NCI-H774 (cell line): ENCODE data around the gene PDLIM7.

Experiments
- DNase-seq: peaks from one replicate; lab custom pipeline; 2025; lab: John Stamatoyannopoulos, UW

The PDLIM7 gene

DNA sequence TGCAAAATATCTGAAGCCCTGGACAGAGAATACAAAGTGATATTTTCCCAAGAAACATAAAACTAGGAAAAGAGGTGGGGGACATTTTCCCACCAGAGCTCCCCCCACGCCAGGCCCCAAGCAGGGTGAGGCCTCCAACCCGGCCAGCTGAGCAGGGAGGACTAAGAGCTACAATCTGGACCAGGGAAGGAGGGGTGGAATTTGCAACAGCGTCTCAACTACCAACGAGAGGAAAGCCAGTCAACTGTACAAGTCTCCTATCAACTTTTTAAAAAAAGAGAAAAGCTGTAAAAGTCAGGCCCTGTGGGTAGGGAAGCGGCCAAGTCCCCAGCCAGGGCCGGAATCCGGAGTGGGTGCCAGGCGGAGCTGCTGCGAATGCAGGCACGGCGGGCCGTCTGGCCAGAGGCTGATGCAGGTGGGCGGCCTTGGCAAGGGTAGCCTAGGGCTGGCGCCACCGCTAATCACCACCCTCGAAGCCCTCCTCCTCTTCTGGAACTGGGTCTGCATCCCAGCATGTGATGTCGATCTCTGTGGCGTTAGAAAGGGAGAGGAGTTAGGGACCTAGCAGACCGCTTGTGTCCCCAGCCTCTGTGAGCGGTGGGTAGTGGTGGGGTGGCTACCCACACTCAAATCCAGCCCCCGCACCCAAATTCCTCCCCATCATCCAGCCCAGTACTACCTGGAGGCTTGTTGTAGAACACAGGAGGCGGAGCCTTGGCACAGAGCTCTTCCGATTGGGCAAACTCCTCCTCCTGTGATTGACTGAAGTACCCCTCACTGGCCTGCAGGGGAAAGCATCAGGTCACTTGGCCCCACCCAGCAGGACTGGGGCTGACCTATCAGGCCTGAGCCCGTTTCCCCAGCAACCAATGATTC lies 40.2 kb downstream of the PDLIM7 start:
- peak; percentile 84 for DNase-seq

DNA sequence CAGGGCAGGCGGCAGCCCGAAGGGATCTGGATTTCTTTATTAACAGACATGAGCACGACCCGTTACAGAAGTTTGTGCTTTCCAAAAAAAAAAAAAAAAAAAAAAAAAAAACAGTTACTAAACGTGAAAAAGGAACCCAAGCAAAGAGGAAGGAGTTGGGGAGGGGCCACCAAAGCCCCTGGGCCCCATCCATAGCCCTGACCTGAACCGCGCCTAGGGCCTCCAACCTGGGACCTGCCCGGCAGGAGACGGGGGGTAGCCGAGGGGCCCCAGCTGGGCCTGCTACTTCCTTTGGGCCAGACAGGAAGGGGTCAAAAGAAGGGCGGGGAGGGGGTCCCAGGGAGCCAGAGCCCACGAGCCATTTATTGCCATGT lies 40.8 kb downstream of the PDLIM7 start:
- no peak for DNase-seq

DNA sequence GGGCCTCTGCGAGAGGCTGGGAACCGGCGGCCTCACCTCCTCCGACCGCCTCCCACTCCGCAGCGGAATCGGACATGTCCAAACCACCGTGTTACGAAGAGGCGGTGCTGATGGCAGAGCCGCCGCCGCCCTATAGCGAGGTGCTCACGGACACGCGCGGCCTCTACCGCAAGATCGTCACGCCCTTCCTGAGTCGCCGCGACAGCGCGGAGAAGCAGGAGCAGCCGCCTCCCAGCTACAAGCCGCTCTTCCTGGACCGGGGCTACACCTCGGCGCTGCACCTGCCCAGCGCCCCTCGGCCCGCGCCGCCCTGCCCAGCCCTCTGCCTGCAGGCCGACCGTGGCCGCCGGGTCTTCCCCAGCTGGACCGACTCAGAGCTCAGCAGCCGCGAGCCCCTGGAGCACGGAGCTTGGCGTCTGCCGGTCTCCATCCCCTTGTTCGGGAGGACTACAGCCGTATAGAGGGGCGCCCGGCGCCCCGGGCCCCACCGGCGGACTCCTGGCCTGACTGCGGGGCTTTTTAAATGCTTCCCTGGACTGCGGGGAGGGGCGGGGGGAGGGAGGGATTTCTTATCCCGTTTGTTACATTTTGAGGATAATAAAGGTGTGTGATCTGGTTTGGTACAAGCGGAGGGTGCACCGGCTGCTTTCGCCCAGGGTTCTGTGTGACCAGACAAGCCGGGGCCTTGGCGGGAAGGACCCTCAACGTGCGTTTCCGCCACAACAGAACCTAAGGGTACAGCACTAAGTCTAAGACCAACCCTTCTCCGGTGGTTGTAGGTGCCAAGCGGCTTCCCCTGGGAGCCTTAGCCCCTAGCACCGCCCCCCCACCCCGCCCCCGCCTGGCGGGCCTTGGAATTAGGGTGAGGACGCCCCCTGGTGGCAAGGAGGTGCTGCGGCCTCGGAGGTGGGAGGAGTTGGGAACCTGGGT lies 41.5 kb downstream of the PDLIM7 start:
- DNase-seq, result peak; percentile 87

DNA sequence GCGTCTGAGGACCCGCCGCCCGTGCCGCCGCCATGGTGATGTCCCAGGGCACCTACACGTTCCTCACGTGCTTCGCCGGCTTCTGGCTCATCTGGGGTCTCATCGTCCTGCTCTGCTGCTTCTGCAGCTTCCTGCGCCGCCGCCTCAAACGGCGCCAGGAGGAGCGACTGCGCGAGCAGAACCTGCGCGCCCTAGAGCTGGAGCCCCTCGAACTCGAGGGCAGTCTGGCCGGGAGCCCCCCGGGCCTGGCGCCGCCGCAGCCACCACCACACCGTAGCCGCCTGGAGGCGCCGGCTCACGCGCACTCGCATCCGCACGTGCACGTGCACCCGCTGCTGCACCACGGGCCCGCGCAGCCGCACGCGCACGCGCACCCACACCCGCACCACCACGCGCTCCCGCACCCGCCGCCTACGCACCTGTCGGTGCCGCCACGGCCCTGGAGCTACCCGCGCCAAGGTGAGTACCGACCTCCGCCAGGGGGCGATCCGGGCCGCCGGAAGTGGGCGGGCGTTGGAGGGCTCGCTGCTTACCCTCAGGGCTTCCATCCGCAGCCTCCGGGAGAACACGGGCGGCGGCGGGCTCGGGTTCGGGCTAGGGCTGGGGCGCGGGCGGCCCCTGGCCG lies 42.3 kb downstream of the PDLIM7 start:
- DNase-seq, result peak; percentile 84

DNA sequence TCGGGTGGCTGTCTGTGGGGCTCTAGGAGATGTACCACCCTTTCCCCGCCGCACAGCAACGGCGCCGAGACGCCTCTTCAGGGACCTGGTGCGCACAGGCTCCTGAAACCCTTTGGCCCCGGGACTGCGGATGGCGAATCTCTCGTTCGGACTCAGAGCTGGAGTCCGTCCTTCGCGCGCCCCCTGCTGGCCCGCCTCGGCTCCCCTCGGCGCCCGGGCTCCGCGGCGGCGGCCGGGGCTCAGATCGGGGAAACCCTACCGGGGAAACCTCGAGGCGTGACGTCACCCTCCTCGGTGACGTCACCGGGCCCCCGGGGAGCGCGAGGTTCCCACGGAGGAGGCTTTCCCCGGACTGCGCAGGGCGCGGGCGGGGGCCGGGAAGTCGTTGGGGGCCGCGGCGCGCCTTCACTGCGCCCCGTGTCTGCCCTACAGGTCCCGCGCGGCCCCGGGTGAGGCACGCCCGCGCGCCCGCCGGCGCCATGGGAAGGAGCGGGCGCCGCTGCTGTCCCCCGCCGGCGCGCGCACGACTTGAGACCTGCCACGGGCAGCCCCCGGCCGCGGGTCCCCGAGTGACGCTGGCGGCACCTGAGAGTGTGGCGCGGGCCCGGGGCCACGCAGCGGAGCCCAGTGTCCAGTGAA lies 42.9 kb downstream of the PDLIM7 start:
- DNase-seq, result peak; percentile 83

DNA sequence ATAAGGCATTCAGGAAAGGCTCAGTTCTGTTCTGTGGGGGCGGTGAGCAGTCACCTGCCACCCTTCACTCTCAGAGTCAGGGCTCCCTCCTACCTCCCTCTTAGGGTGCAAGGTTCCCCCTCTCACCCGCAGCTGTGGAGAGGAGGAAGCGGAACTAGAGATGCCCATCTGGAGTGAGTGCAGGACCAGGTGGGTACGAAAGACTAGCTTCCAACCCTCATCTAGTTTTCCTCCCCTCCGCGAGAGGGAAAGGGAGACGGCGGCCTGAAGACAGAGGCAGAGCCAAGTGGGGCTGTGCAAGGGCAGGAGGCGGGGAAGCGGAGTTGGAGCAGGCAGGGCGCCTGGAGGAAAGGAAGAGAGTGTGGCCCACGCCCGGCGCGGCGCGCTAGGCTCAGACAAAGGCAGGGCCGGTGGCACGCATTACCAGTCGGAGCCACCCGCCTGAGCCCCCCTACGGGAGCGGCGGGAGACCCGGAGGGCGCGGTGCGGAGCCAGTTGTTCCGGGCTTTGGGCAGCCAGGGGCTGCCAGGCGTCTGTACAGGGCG lies 43.5 kb downstream of the PDLIM7 start:
- DNase-seq, result no peak

DNA sequence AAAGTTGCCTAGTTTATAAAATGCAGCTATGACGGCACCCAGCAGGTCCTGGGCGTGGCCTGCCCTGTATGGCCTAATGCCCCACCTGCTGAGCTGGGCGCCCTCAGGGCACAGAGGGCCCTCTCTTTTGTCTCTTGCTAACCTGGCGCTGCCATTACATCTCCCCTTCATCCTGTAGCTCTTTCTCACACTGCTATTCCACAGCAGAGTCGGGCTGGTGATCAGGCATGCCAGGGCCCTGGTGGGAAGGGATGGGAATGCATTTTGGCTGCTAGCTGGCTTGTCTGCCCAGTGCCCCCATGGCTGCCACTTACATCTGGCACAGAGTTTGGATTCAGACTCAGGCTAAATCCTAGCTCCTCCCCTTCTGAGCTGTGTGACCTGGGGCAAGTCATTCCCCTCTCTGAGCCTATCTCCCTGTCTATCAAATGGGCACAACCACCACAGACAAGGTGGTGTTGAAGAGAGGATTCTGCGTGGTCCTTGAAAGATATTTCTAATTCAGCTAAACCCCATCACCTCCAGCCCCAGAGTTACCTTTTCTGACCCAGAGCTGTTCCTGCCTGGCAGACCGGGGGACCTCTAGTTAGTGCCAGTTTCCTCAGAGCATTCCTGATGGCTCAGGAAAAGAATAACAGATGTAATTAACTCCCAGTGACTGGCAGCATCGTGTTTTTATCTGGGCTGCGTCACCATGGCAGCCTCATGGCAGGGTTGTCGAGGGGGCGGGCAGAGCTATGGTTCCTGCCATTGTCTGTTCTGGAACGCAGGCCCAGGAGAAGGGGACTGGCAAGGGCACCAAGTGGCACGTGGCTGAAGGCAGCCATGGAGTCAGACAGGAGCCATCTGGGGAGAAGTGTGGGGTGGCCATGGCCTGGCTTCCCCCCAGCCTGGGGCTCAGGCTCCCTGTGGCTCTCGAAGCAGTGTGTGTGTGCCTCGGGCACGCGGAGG lies 44.4 kb downstream of the PDLIM7 start:
- DNase-seq, result no peak

DNA sequence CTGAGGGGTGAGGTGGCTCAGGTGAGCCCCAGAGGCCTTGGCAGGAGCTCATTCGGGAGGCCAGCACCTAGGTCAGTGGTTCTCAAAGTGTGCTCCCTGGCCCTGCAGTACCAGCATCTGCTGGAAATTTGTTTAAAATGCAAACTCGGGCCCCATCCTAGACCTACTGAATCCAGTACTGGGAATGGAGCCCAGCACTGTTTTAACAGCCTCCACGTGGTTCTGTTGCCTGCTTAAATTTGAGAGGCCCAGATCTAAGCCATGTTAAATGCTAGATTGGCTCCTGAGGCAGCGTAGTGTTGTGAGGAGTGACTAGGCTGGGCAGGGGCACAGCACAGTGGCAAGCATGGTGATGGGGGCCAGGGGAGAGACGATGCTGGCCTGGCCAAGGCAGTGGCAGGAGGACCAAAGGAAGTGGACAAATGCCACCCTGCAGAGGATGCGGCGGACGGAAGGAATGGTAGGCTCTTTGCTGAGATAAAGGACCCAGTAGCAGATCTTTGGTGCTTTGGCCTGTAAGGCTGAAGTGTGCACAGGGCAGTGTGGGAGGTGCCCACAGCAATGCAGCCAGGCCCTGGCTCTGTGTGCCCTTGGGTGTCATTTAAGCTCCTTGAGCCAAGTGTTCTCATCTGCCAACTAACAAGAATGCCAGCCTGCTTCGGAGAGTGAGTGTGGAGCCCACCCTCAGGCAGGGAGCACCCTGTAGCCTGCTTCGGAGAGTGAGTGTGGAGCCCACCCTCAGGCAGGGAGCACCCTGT lies 46.6 kb downstream of the PDLIM7 start:
- no peak for DNase-seq

DNA sequence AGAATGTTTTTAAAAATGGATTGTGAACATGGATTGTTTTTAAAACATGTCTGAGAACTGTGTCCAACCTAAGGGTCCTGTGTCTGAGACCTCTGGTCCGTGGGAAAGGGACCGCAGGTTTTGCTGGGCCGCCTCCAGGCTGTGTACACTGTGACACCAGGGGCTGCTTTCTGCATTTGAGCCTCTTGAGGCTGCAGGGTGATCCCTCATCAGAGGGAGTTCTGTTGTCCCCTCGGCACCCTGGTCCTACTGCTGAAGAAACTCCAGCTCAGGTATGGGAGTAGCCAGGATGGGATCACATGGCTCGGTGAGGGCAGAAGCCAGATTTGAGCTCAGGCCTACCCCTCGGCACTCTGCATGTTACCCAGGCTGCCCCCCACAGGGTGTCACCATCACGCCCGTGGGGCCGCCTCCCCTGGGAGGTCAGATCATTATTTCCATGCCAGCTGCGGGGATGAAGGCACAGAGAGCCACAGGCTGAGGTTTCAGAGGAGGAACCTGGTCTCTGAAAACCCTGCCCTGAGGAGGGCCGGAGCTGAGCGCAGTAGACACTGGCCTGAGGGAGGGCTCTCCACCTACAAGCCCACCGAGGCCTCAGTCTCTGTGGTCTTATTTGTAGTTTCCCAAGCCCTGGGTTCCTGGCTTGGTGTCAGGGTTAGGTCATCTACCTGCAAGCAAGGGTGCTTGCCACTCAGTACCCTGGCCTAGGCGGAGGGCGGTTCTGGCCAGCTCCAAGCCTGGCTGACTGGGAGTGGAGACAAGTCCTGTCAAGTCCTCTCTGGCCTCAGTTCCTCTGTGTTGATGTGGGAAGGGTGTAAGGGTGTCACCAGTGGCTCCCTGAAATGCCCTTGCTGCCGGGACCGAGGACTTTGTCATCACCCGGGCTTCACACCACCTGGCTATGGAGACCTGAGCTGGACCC lies 48.0 kb downstream of the PDLIM7 start:
- no peak for DNase-seq

DNA sequence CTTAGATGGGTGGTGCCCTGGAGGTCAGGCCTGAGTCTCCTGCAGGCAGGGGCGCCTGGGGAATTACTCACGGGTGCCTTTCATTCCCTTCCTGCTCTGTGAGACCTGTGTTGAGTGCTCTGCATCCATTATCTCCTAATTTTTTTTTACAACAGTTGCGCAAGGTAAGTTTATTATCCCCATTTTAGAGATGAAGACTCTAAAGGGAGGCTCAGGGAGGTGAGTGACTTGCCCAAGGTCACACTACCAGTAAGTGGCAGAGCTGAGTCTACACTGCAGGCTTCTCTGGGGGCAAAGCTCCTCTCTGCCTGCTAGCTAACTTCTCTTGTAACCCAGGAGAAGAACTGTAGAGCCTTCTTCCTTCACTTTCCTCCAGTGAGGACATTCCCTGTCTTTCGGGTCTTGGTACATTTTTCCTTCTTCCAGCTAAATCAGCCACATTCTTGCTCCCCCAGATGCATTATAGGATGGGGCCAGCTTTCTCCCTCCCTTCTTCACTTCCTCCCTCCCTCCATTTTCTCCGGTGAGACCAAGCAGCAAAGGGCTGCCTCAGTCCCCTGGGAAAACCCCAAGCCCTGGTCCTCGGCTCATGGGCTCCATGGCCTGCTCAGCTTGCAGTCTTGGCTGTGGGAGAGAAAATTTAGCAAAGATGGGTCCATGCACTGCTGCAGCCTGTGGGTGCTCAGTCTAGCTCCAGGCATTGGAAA lies 49.0 kb downstream of the PDLIM7 start:
- DNase-seq, result no peak

DNA sequence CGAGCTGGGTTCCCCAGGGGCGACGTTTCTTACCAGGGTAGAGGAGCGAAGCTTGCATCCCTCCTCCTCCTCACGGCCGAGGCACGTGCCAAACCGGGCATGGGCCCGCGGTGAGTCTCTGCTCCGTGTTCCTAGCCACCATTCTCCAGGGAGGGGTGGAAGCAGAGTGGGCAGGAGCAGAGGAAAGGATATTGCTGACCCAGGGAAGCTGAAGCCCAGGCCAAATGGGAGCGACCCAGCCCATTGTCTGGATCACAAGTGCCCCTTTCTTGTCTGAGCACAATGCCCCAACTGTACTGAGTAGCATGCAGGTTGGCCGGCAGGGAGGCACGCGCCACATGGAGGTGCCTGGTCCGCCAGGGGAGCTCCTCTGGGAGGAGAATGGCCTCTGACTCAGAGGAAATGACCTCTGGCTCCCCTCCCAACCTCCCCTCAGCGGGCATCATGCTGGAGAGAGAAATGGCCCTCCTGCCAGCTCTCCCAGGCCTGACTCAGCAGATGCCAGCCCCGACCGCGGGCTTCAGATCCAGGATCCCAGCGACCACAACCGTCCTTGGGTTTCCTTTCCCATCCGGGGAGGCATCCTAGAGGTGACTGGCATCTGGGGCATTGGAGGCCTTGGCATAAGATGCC lies 49.7 kb downstream of the PDLIM7 start:
- peak; percentile 2 for DNase-seq

DNA sequence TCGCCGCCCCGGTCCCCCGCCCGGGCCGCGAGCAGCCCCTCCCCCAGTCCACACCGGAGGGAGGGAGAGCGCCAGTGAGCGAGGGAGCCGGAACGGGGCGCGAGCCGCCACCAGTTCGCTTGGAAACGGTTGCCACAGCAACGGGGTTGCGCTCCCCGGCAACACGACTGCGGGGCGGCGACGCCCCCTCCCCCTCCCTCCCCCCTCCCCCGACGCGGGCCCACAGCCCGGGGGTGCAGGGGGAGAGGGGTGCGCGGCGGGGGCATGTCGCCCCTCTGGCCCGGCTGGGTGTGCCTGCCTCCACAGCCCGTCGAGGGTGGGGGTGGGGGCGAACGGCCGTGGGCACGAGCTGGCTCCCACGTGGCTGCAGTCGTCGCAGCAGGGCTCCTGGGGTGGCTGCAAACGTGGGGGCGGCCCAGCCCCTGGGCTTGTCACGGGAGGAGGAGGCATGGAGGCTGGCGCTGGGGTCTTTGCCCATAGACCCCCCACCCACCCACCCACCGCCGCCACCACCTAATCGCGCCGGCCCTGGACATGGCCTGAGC lies 50.3 kb downstream of the PDLIM7 start:
- peak; percentile 56 for DNase-seq

DNA sequence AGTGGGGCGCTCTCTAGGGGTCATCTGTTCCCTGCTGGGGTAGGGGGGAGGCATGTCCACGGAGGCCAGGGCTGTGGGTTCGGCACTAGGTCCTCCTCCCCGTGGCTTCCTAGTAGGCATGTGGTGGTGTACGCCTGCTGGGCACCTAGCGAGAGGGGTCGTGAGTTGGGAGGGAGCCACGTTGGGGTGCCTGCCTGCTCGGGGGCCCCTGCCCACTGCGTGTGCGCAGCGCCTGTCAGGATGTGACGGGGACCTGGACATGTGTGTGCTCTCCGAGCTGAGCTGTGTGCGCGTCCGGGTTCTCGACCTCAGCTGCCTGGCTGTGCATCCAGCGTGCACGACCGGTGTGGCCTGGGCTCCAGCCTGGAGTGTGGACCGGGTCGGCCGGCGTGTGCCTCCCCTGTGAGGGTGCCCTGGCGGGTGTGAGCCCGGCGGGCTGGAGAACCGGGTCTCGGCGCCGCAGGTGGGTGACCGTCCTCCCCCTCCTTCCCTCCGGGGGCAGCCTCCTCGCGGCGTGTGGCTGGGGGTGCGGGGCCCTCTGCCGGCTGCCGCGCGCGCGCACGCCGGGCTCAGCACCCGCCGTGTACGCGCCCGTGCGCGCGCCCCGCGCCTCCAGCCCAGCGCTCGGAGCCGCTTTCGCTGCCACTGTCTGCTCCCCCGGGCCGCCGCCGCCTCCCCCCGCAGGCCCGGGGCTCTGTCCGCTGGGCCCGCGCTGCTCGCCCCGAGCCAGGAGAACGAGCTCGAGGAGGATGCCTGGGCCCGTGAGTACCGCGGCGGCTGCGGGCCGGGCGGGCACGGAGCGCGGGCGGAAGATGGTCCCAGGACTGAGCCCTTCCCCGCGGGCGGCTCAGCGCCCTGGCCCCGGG lies 51.0 kb downstream of the PDLIM7 start, which contains the start of gene PRR7:
TSS of gene PRR7 (plus strand) at position 615 of the 866 bp plus-strand sequence. CDS start 8,254 bp downstream, outside the sequence.
- peak; percentile 65 for DNase-seq

DNA sequence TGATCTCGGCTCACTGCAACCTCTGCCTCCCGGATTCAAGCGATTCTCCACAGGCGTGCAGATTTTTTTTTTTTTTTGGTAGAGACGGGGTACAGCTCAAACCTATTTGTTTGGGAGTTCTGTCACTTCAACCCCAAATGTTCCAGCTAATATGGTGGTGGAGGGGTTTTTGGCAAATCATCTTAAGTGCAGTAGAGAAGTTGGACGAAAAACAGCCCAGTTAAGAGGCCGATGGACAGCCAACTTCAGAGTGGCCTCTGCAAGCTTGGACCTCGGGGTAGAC lies 51.5 kb downstream of the PDLIM7 start:
- no peak for DNase-seq

DNA sequence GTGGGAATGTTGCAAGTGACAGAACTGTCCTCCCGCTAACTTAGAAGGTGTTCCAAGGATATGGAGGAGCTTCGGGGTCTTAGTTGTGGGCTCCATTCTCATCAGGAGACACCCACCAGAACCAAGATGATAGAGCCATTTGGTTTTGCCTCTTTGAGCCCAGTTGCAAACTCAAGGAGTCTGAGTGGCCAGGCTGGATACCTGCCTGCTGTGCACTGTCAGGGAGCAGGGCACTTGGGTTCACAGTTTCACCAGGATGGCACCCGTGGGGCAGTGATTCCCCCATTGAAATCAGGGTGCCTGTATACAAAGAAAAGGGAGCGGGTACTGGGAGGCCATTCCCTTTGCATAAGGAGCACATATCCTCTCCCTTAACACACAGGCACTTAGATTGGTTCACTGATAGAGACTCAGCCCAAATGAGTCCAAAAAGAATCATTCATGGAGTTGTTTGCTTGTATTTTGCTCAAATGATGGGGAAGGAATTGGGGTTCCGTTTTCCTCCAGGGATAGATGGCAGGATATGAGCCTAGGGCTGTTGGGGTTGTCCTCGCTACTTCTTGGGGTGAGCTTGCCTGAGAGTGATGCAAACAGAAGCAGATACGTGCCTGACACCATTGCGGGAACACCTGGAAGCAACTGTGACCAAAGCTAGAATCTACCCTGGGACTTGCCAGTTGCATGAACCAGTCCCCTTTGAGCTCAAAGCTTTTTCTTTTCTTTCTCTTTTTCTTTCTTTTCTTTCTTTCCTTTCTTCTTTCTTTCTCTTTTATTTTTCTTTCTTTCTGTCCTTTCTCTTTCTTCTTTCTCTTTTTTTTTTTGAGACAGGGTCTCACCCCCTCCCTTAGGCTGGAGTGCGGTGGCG lies 52.1 kb downstream of the PDLIM7 start:
- no peak for DNase-seq
